ENCODE measurements around the gene DUSP7.

Gene DUSP7

DNA sequence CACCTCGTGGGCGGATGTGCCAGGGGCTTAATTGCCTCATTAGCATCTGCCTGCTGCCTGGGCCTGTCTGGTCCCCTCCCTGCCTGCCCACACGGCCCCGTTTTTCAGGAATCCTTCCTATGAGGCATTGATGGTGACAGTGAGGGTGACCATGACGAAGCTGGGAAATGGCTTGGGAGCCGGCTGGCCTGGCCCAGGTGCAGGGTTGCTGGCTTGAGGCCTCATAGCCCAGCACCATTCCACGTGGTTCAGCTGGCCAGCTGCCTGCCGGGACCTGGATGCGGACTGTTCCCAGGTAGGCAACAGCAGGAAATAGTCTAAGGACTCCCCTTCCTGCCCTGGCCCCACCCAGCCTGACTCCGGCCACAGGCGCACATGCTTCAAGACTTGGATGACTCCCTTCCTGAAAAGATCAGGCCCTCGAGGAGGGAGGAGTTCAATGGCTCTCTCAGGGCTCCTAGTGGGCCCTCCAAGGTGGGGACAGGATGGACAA, 8.9 kb upstream of the DUSP7 start:
- DNase-seq (ENCODE audit: extremely low spot score), result no peak
- TF ChIP-seq, protein P1, sequence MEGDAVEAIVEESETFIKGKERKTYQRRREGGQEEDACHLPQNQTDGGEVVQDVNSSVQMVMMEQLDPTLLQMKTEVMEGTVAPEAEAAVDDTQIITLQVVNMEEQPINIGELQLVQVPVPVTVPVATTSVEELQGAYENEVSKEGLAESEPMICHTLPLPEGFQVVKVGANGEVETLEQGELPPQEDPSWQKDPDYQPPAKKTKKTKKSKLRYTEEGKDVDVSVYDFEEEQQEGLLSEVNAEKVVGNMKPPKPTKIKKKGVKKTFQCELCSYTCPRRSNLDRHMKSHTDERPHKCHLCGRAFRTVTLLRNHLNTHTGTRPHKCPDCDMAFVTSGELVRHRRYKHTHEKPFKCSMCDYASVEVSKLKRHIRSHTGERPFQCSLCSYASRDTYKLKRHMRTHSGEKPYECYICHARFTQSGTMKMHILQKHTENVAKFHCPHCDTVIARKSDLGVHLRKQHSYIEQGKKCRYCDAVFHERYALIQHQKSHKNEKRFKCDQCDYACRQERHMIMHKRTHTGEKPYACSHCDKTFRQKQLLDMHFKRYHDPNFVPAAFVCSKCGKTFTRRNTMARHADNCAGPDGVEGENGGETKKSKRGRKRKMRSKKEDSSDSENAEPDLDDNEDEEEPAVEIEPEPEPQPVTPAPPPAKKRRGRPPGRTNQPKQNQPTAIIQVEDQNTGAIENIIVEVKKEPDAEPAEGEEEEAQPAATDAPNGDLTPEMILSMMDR (IDR thresholded peaks at IDR 0.05; ENCODE audit: control extremely low read depth, extremely low read depth, low read depth, missing control alignments), result no peak
- ChIA-PET POLR2A (no interaction called here), CTCF (interaction anchor here (0.9 to 1.5 kb wide), 3 partner anchors 10 to 78 kb away, joined by 3 read pairs; no protein-coding TSS in a partner anchor)

DNA sequence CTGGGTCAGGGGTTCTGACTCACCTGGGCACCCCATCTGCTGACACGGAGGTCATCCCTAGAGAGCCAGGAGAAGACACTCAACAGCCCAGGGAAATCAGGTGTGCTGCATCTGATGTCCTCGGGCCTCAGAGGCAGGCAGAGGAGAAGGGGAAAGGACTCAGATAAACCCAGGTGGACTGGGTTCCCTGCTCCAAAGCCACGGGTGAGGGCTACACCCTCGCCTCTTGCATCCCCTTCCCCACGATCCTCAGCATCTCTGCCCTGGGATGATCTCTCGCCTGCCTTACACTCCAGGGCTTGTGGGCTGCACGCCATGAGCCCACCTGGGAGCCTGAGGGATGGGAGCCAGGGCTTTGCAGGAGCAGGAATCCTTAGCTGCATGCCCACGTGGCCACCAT, 8.2 kb upstream of the DUSP7 start:
- CTCF ChIA-PET, result no interaction called here
- DNase-seq (ENCODE audit: extremely low spot score), result no peak
- POLR2A ChIA-PET, result no interaction called here
- TF ChIP-seq, protein P1 (IDR thresholded peaks at IDR 0.05; ENCODE audit: control extremely low read depth, extremely low read depth, low read depth, missing control alignments), result no peak

DNA sequence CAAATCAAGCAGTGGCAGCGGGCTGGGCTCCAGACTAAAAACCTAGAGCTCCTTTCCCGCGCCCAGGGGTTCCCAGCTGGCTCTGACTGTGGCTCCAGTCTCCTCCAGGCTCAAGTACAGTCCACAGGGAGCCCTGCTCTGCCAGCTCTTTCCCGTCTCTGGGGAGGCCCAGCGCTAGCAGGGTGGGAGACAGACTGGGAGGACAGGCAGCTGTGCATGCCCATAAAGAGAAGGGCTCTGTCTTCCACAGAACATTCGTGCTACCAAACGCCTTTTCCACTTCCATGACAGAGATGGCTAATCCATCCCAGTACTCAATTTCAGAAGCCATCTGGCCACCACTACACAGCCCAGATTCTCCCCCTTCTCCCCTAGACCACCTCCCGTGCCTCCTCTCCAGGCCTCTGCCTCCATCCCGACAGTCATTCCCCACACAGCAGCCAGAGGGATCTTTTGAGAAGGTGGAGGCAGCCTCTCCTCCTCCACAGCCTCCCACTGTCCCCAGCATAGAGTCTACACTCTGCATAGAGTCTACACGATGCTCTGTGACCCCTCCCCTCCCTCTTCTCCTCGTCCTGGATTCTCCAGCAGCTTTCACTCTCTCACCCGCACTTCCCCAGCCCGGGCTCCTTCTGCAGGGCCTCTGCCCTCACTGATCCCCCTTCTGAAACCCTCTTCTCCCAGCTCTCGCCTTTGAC, 6.8 kb upstream of the DUSP7 start:
- ChIA-PET CTCF (interaction anchor here (1.6 to 12.7 kb wide), 4 partner anchors 10 to 122 kb away, joined by 4 to 123 read pairs (median 10); partner anchors contain the start of gene RRP9), POLR2A (no interaction called here)
- TF ChIP-seq, protein P1 (IDR thresholded peaks at IDR 0.05; ENCODE audit: control extremely low read depth, extremely low read depth, low read depth, missing control alignments), result no peak
- DNase-seq (ENCODE audit: extremely low spot score), result no peak

DNA sequence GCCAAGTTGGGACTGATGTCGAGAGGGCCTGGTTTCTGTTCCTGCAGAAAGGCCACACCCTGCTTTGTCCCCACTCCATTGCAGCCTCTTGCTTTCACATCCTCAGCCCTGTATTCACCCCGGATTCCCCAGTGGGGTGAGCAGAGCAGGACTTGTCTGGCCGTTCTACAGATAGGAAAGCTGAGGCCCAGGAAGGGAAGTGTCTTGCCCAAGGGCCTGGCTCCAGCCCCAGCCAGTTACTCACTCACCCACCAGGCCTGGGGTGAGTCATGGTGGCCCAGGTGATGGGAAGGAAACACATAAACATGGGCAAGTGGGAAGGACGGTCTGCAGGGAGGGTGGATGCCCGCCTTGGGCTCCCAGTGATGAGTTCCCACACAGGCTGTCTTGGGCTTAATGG, 6.1 kb upstream of the DUSP7 start:
- CTCF ChIA-PET, result interaction anchor here (1.6 to 12.7 kb wide), 4 partner anchors 10 to 121 kb away, joined by 4 to 123 read pairs (median 10); partner anchors contain the start of gene RRP9
- TF ChIP-seq, protein P1 (IDR thresholded peaks at IDR 0.05; ENCODE audit: control extremely low read depth, extremely low read depth, low read depth, missing control alignments), result no peak
- peak; percentile 69 for DNase-seq (ENCODE audit: extremely low spot score)
- POLR2A ChIA-PET, result no interaction called here

DNA sequence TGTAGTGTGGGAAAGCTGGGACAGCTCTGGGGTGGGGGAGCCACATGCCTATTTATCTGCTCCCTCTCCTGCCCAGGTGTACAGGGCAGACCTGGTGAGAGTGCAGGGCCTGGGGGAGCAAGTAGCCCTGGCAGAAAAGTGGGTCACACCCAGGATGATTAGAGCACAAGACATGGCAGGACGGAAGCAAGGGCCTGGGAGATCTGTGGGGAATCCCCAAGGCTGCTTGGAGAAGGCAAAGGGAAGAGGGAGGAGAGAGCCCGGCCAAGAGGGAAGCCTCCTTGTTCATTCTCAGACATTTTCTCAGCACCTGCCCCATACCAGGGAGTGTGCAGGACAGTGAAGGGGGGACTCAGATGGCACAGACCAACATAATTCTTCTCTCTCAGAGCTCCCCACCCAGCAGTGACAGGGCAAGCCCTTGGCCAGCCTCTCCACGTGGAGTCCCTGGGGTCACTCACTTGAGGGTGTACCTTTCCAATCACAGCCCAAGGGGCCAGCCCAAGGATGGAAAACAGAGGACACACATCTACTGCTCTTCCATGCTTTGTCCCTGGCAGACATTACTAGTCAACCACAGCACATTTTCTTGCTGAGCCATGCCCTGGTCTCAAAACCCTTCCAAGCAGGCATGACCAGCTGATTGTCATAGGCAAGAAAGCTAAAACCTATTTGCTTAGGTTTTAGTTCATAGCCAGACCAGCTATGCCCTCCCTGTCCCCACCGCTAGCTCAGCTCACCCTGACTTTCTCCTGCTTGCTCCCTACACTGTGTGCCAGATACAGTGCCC, 4.9 kb upstream of the DUSP7 start:
- CTCF ChIA-PET, result interaction anchor here (0.7 to 12.7 kb wide), 4 partner anchors 9 to 120 kb away, joined by 3 to 123 read pairs (median 10); partner anchors contain the start of gene RRP9
- no peak for DNase-seq (ENCODE audit: extremely low spot score)
- TF ChIP-seq, protein P1 (IDR thresholded peaks at IDR 0.05; ENCODE audit: control extremely low read depth, extremely low read depth, low read depth, missing control alignments), result no peak
- POLR2A ChIA-PET, result no interaction called here

DNA sequence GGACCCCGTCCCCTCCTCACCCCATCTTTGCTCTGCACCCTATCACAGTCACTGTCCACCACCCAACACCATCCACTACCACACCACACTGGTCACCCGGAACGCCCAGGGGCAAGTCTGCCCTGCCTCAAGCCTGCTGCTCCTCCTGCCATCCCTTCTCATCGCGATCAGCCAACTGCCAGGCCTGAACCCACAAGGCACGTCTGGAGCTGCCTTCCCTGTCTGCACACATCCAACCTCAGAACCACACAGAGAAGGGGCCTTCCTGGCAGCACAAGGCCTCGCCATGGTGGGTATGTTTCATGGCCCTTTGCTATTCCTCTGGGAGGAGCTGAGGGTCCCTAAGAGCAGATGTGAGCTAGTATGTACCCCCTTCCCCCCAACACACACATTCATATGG, 3.4 kb upstream of the DUSP7 start:
- CTCF ChIA-PET, result interaction anchor here (1.0 to 12.7 kb wide), 6 partner anchors 29 to 118 kb away, joined by 3 to 123 read pairs (median 4); partner anchors contain the start of gene RRP9

More for the DNA sequence above, 3.4 kb upstream of the DUSP7 start:
- POLR2A ChIA-PET, result no interaction called here
- no peak for DNase-seq (ENCODE audit: extremely low spot score)
- TF ChIP-seq, protein P1 (IDR thresholded peaks at IDR 0.05; ENCODE audit: control extremely low read depth, extremely low read depth, low read depth, missing control alignments), result no peak
